ENCODE results near the gene C1QL4. TPM values are rescaled to one million over a fixed set of nuclear protein-coding genes. Genes with fewer than 3 reads are reported as not detected.

C1QL4 gene
- polyA plus RNA-seq, 3 donors = not detected

DNA sequence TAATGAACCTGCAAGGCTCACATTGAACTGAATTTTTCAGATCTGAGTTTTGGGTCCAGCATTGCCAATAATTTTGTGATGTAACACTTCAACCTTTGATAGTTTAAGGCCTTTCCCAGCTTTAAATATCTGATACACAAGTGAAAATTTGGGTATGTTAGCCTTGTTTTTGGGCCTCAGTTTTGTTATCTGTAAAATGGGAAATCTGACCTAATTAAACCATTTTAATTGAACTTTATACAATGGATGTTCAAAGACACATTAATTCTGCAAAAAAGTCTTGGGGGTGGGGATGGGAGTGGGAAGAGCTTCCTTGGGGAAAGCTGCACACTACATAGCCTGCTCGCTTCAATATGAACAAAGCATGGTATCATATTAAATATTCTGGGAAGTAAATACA is 25.1 kb upstream of the C1QL4 start:
- Histone ChIP-seq H2AFZ (ENCODE audit: insufficient read depth, low read depth, low read length, poor library complexity, severe bottlenecking) (no peak overlapping the region), H3K9me3 (replicated peaks in 1 of 2; ENCODE audit: control insufficient read depth in 1 of 2, insufficient read depth in 1 of 2, low read length in 2 of 2) (no peaks in the 10 kb centered on the region), H3K4me3 (replicated peaks in 1 of 3; ENCODE audit: low read depth in 2 of 3, low read length in 3 of 3) (no peak overlapping the region), H3K9ac (ENCODE audit: insufficient read depth, low read length, poor library complexity, severe bottlenecking) (no peak overlapping the region), H4K20me1 (ENCODE audit: insufficient read depth, low read length) (no peaks in the 10 kb centered on the region), H3K36me3 (replicated peaks in 1 of 2; ENCODE audit: control insufficient read depth in 1 of 2, insufficient read depth in 2 of 2, low read length in 2 of 2) (no peaks in the 10 kb centered on the region), H3K27me3 (ENCODE audit: control insufficient read depth in 2 of 2, insufficient read depth in 2 of 2, low read length in 2 of 2) (no peaks in the 10 kb centered on the region), H3K4me2 (replicated peaks; ENCODE audit: extremely low read depth, low read length, poor library complexity, severe bottlenecking) (no peak overlapping the region), H3K4me1 (ENCODE audit: control insufficient read depth in 1 of 2, insufficient read depth in 2 of 2, low read length in 2 of 2) (peaks cover 23% of the 10 kb centered on the region in 2 donors), H3K27ac (ENCODE audit: low read depth in 1 of 2, low read length in 2 of 2) (no peak overlapping the region), H3K79me2 (ENCODE audit: insufficient read depth, low read length) (no peaks in the 10 kb centered on the region)
- Mint-ChIP-seq H3K4me3 (no peak overlapping the region), H3K4me1 (peaks cover 21% of the 10 kb centered on the region), H3K27me3 (ENCODE audit: low read depth in 3 of 3) (peaks cover 2 to 12% (median 7%) of the 10 kb centered on the region in 3 donors), H3K36me3 (no peaks in the 10 kb centered on the region), H3K27ac (no peak overlapping the region), H3K9me3 (no peaks in the 10 kb centered on the region)
- DNase-seq = no peak
- no CpG with 5 or more reads among the region's 1 CpG for WGBS (ENCODE audit: insufficient coverage)
- intact Hi-C loops (cut with micrococcal nuclease) = no loop called here
- TF ChIP-seq, protein P1, sequence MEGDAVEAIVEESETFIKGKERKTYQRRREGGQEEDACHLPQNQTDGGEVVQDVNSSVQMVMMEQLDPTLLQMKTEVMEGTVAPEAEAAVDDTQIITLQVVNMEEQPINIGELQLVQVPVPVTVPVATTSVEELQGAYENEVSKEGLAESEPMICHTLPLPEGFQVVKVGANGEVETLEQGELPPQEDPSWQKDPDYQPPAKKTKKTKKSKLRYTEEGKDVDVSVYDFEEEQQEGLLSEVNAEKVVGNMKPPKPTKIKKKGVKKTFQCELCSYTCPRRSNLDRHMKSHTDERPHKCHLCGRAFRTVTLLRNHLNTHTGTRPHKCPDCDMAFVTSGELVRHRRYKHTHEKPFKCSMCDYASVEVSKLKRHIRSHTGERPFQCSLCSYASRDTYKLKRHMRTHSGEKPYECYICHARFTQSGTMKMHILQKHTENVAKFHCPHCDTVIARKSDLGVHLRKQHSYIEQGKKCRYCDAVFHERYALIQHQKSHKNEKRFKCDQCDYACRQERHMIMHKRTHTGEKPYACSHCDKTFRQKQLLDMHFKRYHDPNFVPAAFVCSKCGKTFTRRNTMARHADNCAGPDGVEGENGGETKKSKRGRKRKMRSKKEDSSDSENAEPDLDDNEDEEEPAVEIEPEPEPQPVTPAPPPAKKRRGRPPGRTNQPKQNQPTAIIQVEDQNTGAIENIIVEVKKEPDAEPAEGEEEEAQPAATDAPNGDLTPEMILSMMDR (IDR thresholded peaks at IDR 0.05) = no peak

GRCh38 chr12:49359671-49360070 is 22.7 kb upstream of the C1QL4 start:
- Histone ChIP-seq H3K27me3 (ENCODE audit: control insufficient read depth in 2 of 2, insufficient read depth in 2 of 2, low read length in 2 of 2) (peaks cover 1 to 2% of the 10 kb centered on the region in 2 donors), H3K79me2 (ENCODE audit: insufficient read depth, low read length) (no peaks in the 10 kb centered on the region), H3K4me3 (replicated peaks in 1 of 3; ENCODE audit: low read depth in 2 of 3, low read length in 3 of 3) (no peak overlapping the region), H3K27ac (ENCODE audit: low read depth in 1 of 2, low read length in 2 of 2) (no peak overlapping the region), H3K9ac (ENCODE audit: insufficient read depth, low read length, poor library complexity, severe bottlenecking) (no peak overlapping the region), H3K4me1 (ENCODE audit: control insufficient read depth in 1 of 2, insufficient read depth in 2 of 2, low read length in 2 of 2) (peaks cover 4 to 5% of the 10 kb centered on the region in 2 donors), H3K4me2 (replicated peaks; ENCODE audit: extremely low read depth, low read length, poor library complexity, severe bottlenecking) (no peak overlapping the region), H3K9me3 (replicated peaks in 1 of 2; ENCODE audit: control insufficient read depth in 1 of 2, insufficient read depth in 1 of 2, low read length in 2 of 2) (no peaks in the 10 kb centered on the region), H3K36me3 (replicated peaks in 1 of 2; ENCODE audit: control insufficient read depth in 1 of 2, insufficient read depth in 2 of 2, low read length in 2 of 2) (no peaks in the 10 kb centered on the region), H4K20me1 (ENCODE audit: insufficient read depth, low read length) (no peaks in the 10 kb centered on the region), H2AFZ (ENCODE audit: insufficient read depth, low read depth, low read length, poor library complexity, severe bottlenecking) (no peak overlapping the region)
- no peak for DNase-seq
- no peak overlapping the region for H3K27ac Mint-ChIP-seq
- intact Hi-C loops (cut with micrococcal nuclease) = loop anchor here (2.0 to 5.0 kb wide), 2 partner anchors 155 to 223 kb away; no protein-coding TSS in a partner anchor
- TF ChIP-seq, protein P1 (IDR thresholded peaks at IDR 0.05) = no peak
- no CpG with 5 or more reads among the region's 7 CpGs for WGBS (ENCODE audit: insufficient coverage)
- no peak overlapping the region for H3K4me3 Mint-ChIP-seq
- peaks cover 6 to 21% (median 17%) of the 10 kb centered on the region in 3 donors for H3K27me3 Mint-ChIP-seq (ENCODE audit: low read depth in 3 of 3)
- H3K9me3 Mint-ChIP-seq = no peaks in the 10 kb centered on the region
- no peaks in the 10 kb centered on the region for H3K36me3 Mint-ChIP-seq
- peaks cover 4% of the 10 kb centered on the region for H3K4me1 Mint-ChIP-seq

Measured in CD14-positive monocyte (primary cell).